Fibroblast of the aortic adventitia (primary cell): ENCODE results near the gene ERC1. TPM values are rescaled to one million over a fixed set of nuclear protein-coding genes. Genes with fewer than 3 reads are reported as not detected.

ENCODE experiments used
- DNase-seq: peaks from one replicate; pipeline ENCODE4 v3.0.0-alpha.2; 2010; ENCODE audit warnings: low read depth
- H3K4me3 ChIP-seq: 2 replicates; pipeline ENCODE4 v1.5.1; 2011; ENCODE audit warnings: low read depth, mild to moderate bottlenecking, control low read depth, low read length, moderate library complexity
- total RNA-seq: library from RNA; depleted of rRNA; stranded (reverse); fragments of >200 nt; gene quantifications from 2 replicates; pipeline ENCODE4 v1.2.3, GENCODE V29; 2012; ENCODE audit warnings: low replicate concordance
- TF ChIP-seq, protein P1 (sequence below): IDR thresholded peaks from 2 replicates; pipeline ENCODE4 v1.5.1; 2011; ENCODE audit warnings: mild to moderate bottlenecking, low read length, control low read depth, inconsistent platforms; ENCODE audit not compliant: insufficient read depth

Gene ERC1
- total RNA-seq, 1 donor: 50.9 TPM

DNA sequence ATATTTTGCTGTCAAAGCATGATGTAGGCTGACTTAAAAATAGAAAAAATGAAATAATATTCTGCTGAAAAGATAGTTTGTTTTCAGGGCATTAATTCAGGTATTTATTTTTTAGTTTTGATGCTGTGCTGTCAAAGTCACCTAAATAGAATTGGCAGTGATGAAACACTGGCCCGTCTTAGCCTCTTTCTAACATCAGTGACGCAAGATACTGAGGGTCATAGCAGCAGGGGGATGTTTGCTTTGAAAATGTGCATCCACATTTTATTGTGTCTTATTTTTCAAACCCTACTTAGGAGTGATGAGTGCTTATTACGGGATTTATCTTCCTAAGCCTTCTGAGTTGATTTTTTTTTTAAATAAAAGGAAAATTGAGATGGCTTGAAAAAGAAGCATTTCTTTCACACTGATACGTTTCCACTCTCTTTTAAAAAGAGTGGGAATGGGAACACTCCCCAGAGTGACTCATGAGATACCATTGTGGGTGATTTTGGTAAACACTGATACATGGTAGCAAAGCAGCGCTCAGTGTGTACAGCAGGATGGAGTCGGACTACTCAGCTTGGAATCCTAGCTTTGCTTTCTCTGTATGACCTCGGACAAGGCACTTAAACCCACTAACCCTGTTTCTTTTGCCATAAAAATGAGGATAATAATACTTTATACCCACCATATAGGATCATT is 290.8 kb downstream of the ERC1 start:
- TF ChIP-seq, protein P1, sequence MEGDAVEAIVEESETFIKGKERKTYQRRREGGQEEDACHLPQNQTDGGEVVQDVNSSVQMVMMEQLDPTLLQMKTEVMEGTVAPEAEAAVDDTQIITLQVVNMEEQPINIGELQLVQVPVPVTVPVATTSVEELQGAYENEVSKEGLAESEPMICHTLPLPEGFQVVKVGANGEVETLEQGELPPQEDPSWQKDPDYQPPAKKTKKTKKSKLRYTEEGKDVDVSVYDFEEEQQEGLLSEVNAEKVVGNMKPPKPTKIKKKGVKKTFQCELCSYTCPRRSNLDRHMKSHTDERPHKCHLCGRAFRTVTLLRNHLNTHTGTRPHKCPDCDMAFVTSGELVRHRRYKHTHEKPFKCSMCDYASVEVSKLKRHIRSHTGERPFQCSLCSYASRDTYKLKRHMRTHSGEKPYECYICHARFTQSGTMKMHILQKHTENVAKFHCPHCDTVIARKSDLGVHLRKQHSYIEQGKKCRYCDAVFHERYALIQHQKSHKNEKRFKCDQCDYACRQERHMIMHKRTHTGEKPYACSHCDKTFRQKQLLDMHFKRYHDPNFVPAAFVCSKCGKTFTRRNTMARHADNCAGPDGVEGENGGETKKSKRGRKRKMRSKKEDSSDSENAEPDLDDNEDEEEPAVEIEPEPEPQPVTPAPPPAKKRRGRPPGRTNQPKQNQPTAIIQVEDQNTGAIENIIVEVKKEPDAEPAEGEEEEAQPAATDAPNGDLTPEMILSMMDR: no peak
- H3K4me3 ChIP-seq: no peak overlapping the region
- peak; percentile 77 for DNase-seq

DNA sequence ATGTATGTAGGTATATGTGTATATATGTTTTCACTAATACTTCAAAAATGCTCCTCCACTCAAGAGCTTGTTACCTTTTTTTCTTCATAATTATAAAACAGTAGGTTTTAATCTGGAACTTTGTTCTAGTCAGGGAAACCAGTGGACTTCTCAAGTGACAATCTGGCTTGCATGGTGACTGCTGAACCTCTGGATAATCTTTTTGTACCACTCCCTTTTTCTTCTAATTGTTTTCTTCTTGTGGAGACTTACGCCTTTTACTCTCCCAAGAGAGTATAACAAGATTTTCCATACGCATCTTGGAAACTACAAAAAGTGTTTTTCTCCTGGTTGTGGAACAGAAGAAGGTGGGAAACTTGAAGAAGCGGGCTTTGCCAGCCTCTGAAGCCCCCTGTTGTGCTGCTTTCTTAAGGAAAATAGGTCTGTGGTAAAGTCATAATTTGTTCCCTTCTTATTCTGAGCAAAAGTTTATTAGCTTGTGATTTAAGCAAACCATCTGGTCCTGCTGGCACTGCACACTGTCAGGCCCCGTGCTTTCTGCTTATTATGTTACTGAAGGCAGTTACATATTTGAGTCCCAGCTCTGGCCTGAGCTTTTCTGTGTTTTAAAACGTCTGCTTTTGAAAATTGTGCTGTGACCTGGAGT is 291.8 kb downstream of the ERC1 start:
- DNase-seq: peak; percentile 59
- no peak overlapping the region for H3K4me3 ChIP-seq
- TF ChIP-seq, protein P1: no peak

DNA sequence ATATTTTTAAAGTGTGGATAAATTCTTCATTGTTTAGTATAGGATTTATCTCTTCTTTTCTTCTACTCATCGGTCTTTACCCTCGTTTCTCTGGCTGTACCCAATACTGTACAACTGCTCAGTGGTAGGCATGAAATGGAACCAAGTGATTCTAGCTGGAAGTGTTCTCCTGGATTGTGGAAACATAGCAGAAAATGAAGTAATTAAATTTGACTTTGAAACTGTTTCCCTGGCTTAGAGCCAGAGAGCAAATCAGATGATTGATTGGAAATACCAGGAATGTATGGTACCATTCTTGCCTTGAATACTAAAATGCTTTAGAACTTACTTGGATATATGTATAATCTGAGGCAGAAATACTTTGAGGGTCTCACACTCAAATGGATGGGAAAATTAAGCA is 292.3 kb downstream of the ERC1 start:
- TF ChIP-seq, protein P1: no peak
- peak; percentile 8 for DNase-seq
- no peak overlapping the region for H3K4me3 ChIP-seq

DNA sequence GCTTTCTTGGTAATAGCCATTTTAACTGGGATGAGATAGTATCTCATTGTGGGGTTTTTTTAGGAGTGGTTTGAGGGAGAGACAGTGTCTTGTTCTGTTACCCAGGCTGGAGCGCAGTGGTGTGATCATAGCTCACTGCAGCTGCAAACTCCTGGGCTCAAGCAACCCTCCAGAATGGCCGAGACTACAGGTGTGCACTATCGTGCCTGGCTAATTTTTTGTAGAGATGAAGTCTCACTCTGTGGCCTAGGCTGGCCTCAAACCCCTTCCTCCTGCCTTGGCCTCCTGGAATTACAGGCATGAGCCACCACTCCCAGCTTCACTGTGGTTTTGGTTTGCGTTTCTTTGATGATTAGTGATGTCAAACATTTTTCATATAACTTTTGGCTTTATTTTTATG is 293.6 kb downstream of the ERC1 start:
- TF ChIP-seq, protein P1: no peak
- no peak for DNase-seq
- H3K4me3 ChIP-seq: no peak overlapping the region

DNA sequence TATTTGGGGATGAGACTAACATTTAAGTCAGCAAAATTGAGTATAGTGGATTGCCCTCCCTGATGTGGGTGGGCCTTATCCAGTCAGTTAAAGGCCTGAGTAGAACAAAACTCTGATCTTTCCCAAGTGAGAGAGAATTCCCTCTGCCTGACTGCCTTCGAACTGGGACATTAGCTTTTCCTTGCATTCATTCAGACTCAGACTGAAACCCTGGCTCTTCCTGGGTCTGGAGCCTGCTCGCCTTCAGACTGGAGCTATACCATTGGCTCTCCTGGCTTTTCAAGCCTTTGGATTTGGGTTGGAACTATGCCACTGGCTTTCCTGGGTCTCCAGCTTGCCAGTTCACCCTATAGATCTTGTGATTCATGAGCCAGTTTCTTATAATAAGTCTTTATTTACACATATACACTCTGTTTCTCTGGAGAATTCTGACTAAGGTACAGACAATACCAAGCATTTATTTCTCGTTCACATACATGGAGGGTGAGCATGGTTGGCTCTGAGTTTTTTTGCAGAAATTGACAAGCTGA is 296.5 kb downstream of the ERC1 start:
- H3K4me3 ChIP-seq: no peak overlapping the region
- TF ChIP-seq, protein P1: no peak
- no peak for DNase-seq

DNA sequence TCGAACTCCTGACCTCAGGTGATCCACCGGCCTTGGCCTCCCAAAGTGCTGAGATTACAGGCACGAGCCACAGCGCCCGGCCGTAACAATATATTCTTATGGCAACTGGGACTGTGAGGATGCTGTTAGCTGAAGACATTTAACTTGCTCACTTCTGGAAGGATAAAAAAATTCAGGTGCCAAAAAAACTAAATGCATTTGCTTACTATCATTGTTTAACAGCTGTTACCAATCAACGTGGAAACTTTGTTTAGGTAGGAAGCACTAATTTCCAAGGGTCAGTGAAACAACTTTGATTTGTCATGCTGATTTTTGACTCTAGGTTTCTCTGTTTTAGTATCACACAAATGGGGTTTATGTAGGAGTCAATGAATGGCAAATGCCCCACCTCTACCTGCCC is 297.3 kb downstream of the ERC1 start:
- TF ChIP-seq, protein P1: no peak
- H3K4me3 ChIP-seq: no peak overlapping the region
- DNase-seq: no peak
